GM23248 (cell line): ENCODE results near the gene ARFRP1. TPM values are rescaled to one million over a fixed set of nuclear protein-coding genes. Genes with fewer than 3 reads are reported as not detected.

Experiments used
- DNase-seq: peaks from one replicate; pipeline ENCODE4 v3.0.0-alpha.2; 2015
- H2AFZ ChIP-seq: fragments of 200-600 bp; sonication (generic); 2 replicates; pipeline ENCODE4 v1.6.1; 2016; ENCODE audit warnings: antibody characterized with exemption
- H3F3A ChIP-seq: fragments of 200-600 bp; sonication (generic); 2 replicates; pipeline ENCODE4 v1.6.1; 2016; ENCODE audit warnings: mild to moderate bottlenecking, antibody characterized with exemption, mixed run types; ENCODE audit not compliant: insufficient read depth
- H3K27ac ChIP-seq: fragments of 200-600 bp; sonication (generic); 2 replicates; pipeline ENCODE4 v1.5.1; 2016; ENCODE audit warnings: mild to moderate bottlenecking
- H3K27me3 ChIP-seq: fragments of 200-600 bp; sonication (generic); replicated peaks from 2 replicates; pipeline ENCODE4 v1.6.1; 2016; ENCODE audit warnings: mild to moderate bottlenecking; ENCODE audit not compliant: insufficient read depth
- H3K36me3 ChIP-seq: fragments of 200-600 bp; sonication (generic); 2 replicates; pipeline ENCODE4 v1.6.1; 2016; ENCODE audit warnings: low read depth, mild to moderate bottlenecking
- H3K4me1 ChIP-seq: fragments of 200-600 bp; sonication (generic); 2 replicates; pipeline ENCODE4 v1.6.1; 2016; ENCODE audit warnings: mild to moderate bottlenecking; ENCODE audit not compliant: insufficient read depth
- H3K4me2 ChIP-seq: fragments of 200-600 bp; sonication (generic); one replicate; pipeline ENCODE4 v1.6.1; 2016; ENCODE audit warnings: mild to moderate bottlenecking; ENCODE audit not compliant: unreplicated experiment
- H3K4me3 ChIP-seq: fragments of 200-600 bp; sonication (generic); 2 replicates; pipeline ENCODE4 v1.5.1; 2016; ENCODE audit warnings: mild to moderate bottlenecking
- H3K79me2 ChIP-seq: fragments of 200-600 bp; sonication (generic); 2 replicates; pipeline ENCODE4 v1.6.1; 2016; ENCODE audit warnings: mild to moderate bottlenecking; ENCODE audit not compliant: insufficient read depth
- H3K9ac ChIP-seq: fragments of 200-600 bp; sonication (generic); 2 replicates; pipeline ENCODE4 v1.6.1; 2016; ENCODE audit warnings: mild to moderate bottlenecking
- H3K9me2 ChIP-seq: fragments of 200-600 bp; sonication (generic); 2 replicates; pipeline ENCODE4 v1.6.1; 2016; ENCODE audit warnings: mixed run types, mild to moderate bottlenecking, moderate library complexity; ENCODE audit not compliant: insufficient read depth
- H3K9me3 ChIP-seq: fragments of 200-600 bp; sonication (generic); one replicate; pipeline ENCODE4 v1.6.1; 2017; ENCODE audit warnings: low read depth
- H4K20me1 ChIP-seq: fragments of 200-600 bp; sonication (generic); 2 replicates; pipeline ENCODE4 v1.6.0; 2016; ENCODE audit not compliant: insufficient read depth
- EZH2 ChIP-seq: fragments of 200-600 bp; sonication (generic); IDR thresholded peaks from 2 replicates; pipeline ENCODE4 v1.6.1; 2018; ENCODE audit warnings: antibody characterized with exemption, mild to moderate bottlenecking; ENCODE audit not compliant: insufficient read depth, poor library complexity, severe bottlenecking
- EZH2phosphoT487 ChIP-seq: fragments of 200-600 bp; sonication (generic); IDR thresholded peaks from 2 replicates; pipeline ENCODE4 v1.6.1; 2018; ENCODE audit warnings: antibody characterized with exemption, moderate library complexity, mild to moderate bottlenecking, low read depth; ENCODE audit not compliant: insufficient read depth
- WGBS, 2 experiments: methylation state at CpG; one replicate each; pipeline ENCODE4 v1.1.6; 2015 to 2017; ENCODE audit warnings: low lambda C conversion rate in 2 of 2, low coverage in 1 of 2; ENCODE audit errors: missing lambda C conversion rate in 2 of 2; 5-methylcytosine and 5-hydroxymethylcytosine counted together
- in situ Hi-C: fragments of 300-500 bp; cut with MboI; formaldehyde crosslinking; loops from 2 replicates; pipeline ENCODE4 v1.15.0; 2020
- polyA plus RNA-seq: library from polyadenylated mRNA; unstranded; fragments of >200 nt; fragmentation: Nextera tagmentation; extraction: Ambion mirVana; gene quantifications from 2 replicates; pipeline ENCODE4 v1.2.1, GENCODE V29; 2016
- total RNA-seq: library from RNA; depleted of rRNA; stranded (reverse); fragments of >200 nt; shearing (Covaris generic); gene quantifications from 2 replicates; pipeline ENCODE4 v1.2.3, GENCODE V29; 2014

The ARFRP1 gene
- total and polyA plus RNA-seq, 2 experiments from 2014 or later = 57.6 to 61.4 TPM

DNA sequence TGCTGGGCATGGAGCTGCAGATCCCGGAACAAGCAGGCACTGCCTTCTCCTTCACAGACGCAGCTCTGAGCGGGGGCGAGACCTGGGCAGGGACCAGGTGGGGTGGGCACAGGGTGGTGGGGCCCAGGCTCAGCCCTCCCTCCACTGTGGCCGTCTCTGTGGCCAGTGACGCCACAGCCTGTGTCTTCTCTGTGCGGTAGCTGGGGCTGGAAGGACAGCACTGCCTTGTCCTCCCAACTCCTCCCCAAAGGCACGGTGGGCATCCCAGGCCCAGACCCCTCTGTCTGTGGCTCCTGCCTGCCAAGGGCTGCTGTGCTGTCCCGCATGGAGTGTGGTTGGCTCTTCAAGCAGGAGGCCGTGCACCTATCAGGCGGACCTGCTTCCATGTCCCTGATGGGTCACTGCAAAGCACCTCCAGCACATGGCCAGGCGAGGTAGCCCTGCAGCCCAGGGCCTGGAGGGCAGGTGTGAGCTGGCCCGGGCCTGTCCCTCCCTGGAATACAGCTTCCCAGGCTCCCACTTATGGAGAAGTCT, 26.1 kb downstream of the ARFRP1 start:
- TF ChIP-seq EZH2 (no peak), EZH2phosphoT487 (no peak)
- no peaks in the 10 kb centered on the region for H4K20me1 ChIP-seq
- H3K79me2 ChIP-seq = no peaks in the 10 kb centered on the region
- peak overlapping the region; percentile 93 for H3K27ac ChIP-seq
- no peak for DNase-seq
- WGBS, 2 experiments = 83 to 88% methylated on average over 12 to 13 of the region's 13 CpGs
- H3K4me1 ChIP-seq = peaks cover 24% of the 10 kb centered on the region
- no peak overlapping the region for H3K4me3 ChIP-seq
- H3K9me2 ChIP-seq = no peaks in the 10 kb centered on the region
- H3K9ac ChIP-seq = peak overlapping the region; percentile 65
- 0 out of 2 replicates have a peak overlapping the region, but pooled peaks have one; percentile 18 for H2AFZ ChIP-seq
- no peaks in the 10 kb centered on the region for H3K27me3 ChIP-seq
- H3K4me2 ChIP-seq = no peak overlapping the region
- in situ Hi-C loops = no loop called here
- H3F3A ChIP-seq = peaks cover 32% of the 10 kb centered on the region
- no peaks in the 10 kb centered on the region for H3K9me3 ChIP-seq
- no peaks in the 10 kb centered on the region for H3K36me3 ChIP-seq

DNA sequence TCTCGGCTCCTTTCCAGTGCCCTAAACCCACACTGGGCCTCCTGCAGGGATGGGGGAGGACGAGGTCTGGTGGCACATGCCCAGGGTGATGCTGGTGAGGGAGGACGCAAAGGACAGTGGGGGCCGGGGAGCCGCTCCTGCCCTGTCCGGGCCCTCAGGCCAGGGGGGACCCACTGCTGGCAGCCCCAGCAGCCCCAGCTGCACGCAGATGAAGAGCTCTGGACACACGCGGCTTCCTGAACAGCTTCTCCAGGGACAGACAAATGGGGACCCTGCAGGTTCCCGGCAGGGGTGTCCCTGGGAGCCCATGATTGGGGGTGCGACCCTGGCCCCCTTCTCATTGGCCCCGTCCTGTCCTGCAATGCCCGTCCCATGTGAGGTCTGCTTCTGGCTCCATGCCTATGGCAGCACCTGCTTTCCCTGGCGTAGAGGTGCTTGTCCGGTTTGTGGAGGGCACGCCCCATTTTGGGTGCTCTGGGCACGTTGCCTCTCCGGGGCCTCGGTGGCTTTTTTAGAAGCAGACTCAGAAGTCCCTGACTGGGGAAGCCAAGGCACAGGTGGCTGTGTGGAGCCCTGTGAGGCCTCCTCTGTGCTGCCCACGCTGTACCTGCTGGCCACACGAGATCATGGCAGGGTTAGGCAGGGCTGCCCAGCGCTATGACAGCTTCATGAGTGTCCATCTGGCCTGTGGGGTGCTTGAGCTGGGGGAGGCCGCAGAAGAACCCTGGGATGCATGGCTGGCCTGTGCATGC, 26.7 kb downstream of the ARFRP1 start:
- Histone ChIP-seq H2AFZ (no peak overlapping the region), H3K4me2 (no peak overlapping the region), H3K4me3 (no peak overlapping the region), H3K4me1 (peaks cover 17% of the 10 kb centered on the region), H3K79me2 (no peaks in the 10 kb centered on the region), H3F3A (peaks cover 29% of the 10 kb centered on the region), H3K9me3 (no peaks in the 10 kb centered on the region), H3K27me3 (no peaks in the 10 kb centered on the region), H3K9me2 (no peaks in the 10 kb centered on the region), H3K27ac (peak overlapping the region; percentile 93; the same call in 1 of the 2 replicates), H3K9ac (no peak overlapping the region), H4K20me1 (no peaks in the 10 kb centered on the region), H3K36me3 (no peaks in the 10 kb centered on the region)
- in situ Hi-C loops = no loop called here
- 93 to 97% methylated on average over 23 of the region's 23 CpGs for WGBS, 2 experiments
- no peak for DNase-seq
- no peak for TF ChIP-seq EZH2
- TF ChIP-seq EZH2phosphoT487 = no peak

DNA sequence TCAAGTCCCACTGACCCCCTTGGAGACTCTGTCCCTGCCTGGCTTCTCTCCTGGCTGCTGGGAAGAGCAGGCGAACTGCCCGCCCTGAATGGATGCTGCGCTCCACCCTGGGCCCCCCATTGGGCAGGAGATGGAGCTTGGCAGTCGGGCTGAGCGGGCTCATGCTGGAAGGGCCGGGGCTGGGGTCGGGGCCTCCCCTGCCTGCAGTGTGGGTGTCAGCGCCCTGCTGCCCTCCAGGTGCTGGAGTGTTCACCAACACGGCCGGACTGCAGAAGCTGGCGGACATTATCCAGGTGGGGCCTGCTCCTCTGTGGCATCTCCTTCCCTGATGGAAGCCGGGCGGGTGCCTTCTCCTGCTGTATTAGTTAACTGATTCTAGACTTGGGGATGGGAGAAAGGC, 27.3 kb downstream of the ARFRP1 start:
- Histone ChIP-seq H3K9me3 (no peaks in the 10 kb centered on the region), H3K4me1 (peaks cover 14% of the 10 kb centered on the region), H2AFZ (no peak overlapping the region), H3K27me3 (no peaks in the 10 kb centered on the region), H3K27ac (no peak overlapping the region), H4K20me1 (no peaks in the 10 kb centered on the region), H3F3A (peaks cover 27% of the 10 kb centered on the region), H3K4me2 (no peak overlapping the region), H3K9me2 (no peaks in the 10 kb centered on the region), H3K4me3 (no peak overlapping the region), H3K79me2 (no peaks in the 10 kb centered on the region), H3K36me3 (no peaks in the 10 kb centered on the region), H3K9ac (no peak overlapping the region)
- 88 to 90% methylated on average over 13 of the region's 13 CpGs for WGBS, 2 experiments
- DNase-seq = no peak
- TF ChIP-seq EZH2phosphoT487 (no peak), EZH2 (no peak)
- in situ Hi-C loops = no loop called here

DNA sequence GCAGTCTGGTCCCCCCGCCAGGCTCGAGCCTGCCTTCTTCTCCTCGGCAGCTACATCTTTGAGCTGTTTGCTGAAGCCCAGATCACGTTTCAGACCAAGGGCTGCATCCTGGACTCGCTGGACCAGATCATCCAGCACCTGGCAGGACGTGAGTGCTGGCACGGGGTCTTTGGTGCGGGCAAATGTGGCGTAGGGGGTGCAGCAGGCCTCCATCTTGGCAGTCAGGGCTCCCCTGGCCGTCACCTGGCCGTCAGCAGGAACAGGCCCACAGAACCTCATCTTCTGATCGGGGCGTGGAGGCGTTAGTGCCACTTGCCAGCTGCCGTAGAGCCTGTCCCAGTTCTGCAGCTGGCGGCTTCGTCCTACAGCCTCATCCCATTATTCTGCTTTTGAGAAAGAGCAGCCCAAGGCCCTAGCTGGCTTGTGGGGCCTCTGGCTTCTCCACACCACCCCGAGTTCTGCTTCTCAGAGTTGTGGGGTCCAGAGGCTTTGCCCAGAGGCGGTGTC, 27.9 kb downstream of the ARFRP1 start:
- peaks cover 27% of the 10 kb centered on the region for H3F3A ChIP-seq

More for the DNA sequence above, 27.9 kb downstream of the ARFRP1 start:
- Histone ChIP-seq H3K9ac (no peak overlapping the region), H3K27me3 (no peaks in the 10 kb centered on the region), H3K4me2 (no peak overlapping the region), H3K4me3 (no peak overlapping the region), H3K79me2 (no peaks in the 10 kb centered on the region), H3K9me2 (no peaks in the 10 kb centered on the region), H2AFZ (no peak overlapping the region), H3K27ac (no peak overlapping the region), H3K9me3 (no peaks in the 10 kb centered on the region), H4K20me1 (no peaks in the 10 kb centered on the region), H3K36me3 (no peaks in the 10 kb centered on the region), H3K4me1 (peaks cover 14% of the 10 kb centered on the region)
- 93 to 95% methylated on average over 19 of the region's 19 CpGs for WGBS, 2 experiments
- no peak for TF ChIP-seq EZH2phosphoT487
- no peak for TF ChIP-seq EZH2
- in situ Hi-C loops = no loop called here
- DNase-seq = no peak
